Skeletal muscle tissue (tissue), 4 donors: Measurements from ENCODE around the gene ABHD4. TPM values are rescaled to one million over a fixed set of nuclear protein-coding genes. Genes with fewer than 3 reads are reported as not detected.
"Not testable (repeated sequence)": the region's sequence is repeated elsewhere in the genome, so short reads cannot be mapped to it uniquely, and the experiment has no call there.

Source experiments
- H3K27ac ChIP-seq: one replicate; pipeline ENCODE4 v1.7.0; 2013; ENCODE audit warnings: mild to moderate bottlenecking, low read depth, low read length, inconsistent platforms
- H3K27me3 ChIP-seq, 3 donors: one replicate each; pipeline ENCODE4 v1.7.0; 2013; ENCODE audit warnings: low read length in 3 of 3; ENCODE audit not compliant: control insufficient read depth in 3 of 3, insufficient read depth in 3 of 3
- H3K36me3 ChIP-seq, 3 donors: one replicate each; pipeline ENCODE4 v1.7.0; 2013; ENCODE audit warnings: low read length in 3 of 3; ENCODE audit not compliant: control insufficient read depth in 3 of 3, insufficient read depth in 3 of 3
- H3K4me1 ChIP-seq, 3 donors: one replicate each; pipeline ENCODE4 v1.7.0; 2013; ENCODE audit warnings: low read length in 3 of 3, mild to moderate bottlenecking in 3 of 3; ENCODE audit not compliant: control insufficient read depth in 3 of 3, insufficient read depth in 3 of 3
- H3K4me3 ChIP-seq, 3 donors: one replicate each; pipeline ENCODE4 v1.7.0; 2013; ENCODE audit warnings: low read length in 3 of 3
- H3K9ac ChIP-seq, 3 donors: one replicate each; pipeline ENCODE4 v1.7.0; 2013; ENCODE audit warnings: low read length in 3 of 3, mild to moderate bottlenecking in 3 of 3, moderate library complexity in 2 of 3, low read depth in 1 of 3
- H3K9me3 ChIP-seq, 3 donors: one replicate each; pipeline ENCODE4 v1.7.0; 2013; ENCODE audit warnings: low read length in 3 of 3; ENCODE audit not compliant: control insufficient read depth in 3 of 3
- total RNA-seq: library from RNA; depleted of rRNA; stranded (reverse); fragments of >200 nt; gene quantifications from one replicate; pipeline ENCODE4 v1.2.3, GENCODE V29; 2014
- donor health status: Osteomylitis.

Gene ABHD4
- total RNA-seq, 1 donor from 2014 or later, result 3.7 TPM

- Histone ChIP-seq H3K27me3 (no peaks in the 10 kb centered on the region), H3K4me1 (peaks cover 8 to 15% (median 11%) of the 10 kb centered on the region in 3 donors), H3K36me3 (peaks cover 32 to 36% (median 33%) of the 10 kb centered on the region in 3 donors), H3K4me3 (no peak overlapping the region), H3K27ac (peak overlapping the region; percentile 50), H3K9ac (no peak overlapping the region), H3K9me3 (no peaks in the 10 kb centered on the region)
These were observed 15.7 kb downstream of the ABHD4 start for GRCh38 chr14:22613736-22614239.

GRCh38 chr14:22614240-22614799 is 16.2 kb downstream of the ABHD4 start:
- peaks cover 30 to 33% (median 31%) of the 10 kb centered on the region in 3 donors for H3K36me3 ChIP-seq
- H3K27ac ChIP-seq, result peak overlapping the region; percentile 50
- H3K4me1 ChIP-seq, result peaks cover 8 to 15% (median 11%) of the 10 kb centered on the region in 3 donors
- no peak overlapping the region for H3K4me3 ChIP-seq
- no peaks in the 10 kb centered on the region for H3K27me3 ChIP-seq
- H3K9me3 ChIP-seq, result no peaks in the 10 kb centered on the region
- no peak overlapping the region for H3K9ac ChIP-seq

GRCh38 chr14:22615765-22616164 is 17.7 kb downstream of the ABHD4 start:
- H3K9ac ChIP-seq, H3K27ac ChIP-seq, H3K27me3 ChIP-seq, H3K4me3 ChIP-seq, H3K9me3 ChIP-seq: not testable (repeated sequence)
- Histone ChIP-seq H3K36me3 (peaks cover 16 to 20% (median 17%) of the 10 kb centered on the region in 3 donors), H3K4me1 (peaks cover 8 to 15% (median 11%) of the 10 kb centered on the region in 3 donors)

- no peak overlapping the region for H3K4me3 ChIP-seq
- H3K27ac ChIP-seq, result no peak overlapping the region
- no peak overlapping the region for H3K9ac ChIP-seq
- H3K4me1 ChIP-seq, result no peaks in the 10 kb centered on the region
- H3K27me3 ChIP-seq, result no peaks in the 10 kb centered on the region
- no peaks in the 10 kb centered on the region for H3K9me3 ChIP-seq
- no peaks in the 10 kb centered on the region for H3K36me3 ChIP-seq
These were observed 24.2 kb downstream of the ABHD4 start for GRCh38 chr14:22622255-22622654.

GRCh38 chr14:22623047-22623446 is 24.9 kb downstream of the ABHD4 start:
- Histone ChIP-seq H3K9ac (no peak overlapping the region), H3K4me3 (no peak overlapping the region), H3K4me1 (no peaks in the 10 kb centered on the region), H3K27ac (no peak overlapping the region), H3K36me3 (no peaks in the 10 kb centered on the region), H3K9me3 (no peaks in the 10 kb centered on the region), H3K27me3 (no peaks in the 10 kb centered on the region)

GRCh38 chr14:22626590-22626989 is 28.5 kb downstream of the ABHD4 start:
- H3K4me3 ChIP-seq, result no peak overlapping the region
- H3K36me3 ChIP-seq, result no peaks in the 10 kb centered on the region
- H3K27ac ChIP-seq, result no peak overlapping the region
- no peaks in the 10 kb centered on the region for H3K27me3 ChIP-seq
- H3K9ac ChIP-seq, result no peak overlapping the region
- H3K4me1 ChIP-seq, result no peaks in the 10 kb centered on the region
- H3K9me3 ChIP-seq, result no peaks in the 10 kb centered on the region

GRCh38 chr14:22627506-22628263 is 29.6 kb downstream of the ABHD4 start:
- no peak overlapping the region for H3K27ac ChIP-seq

GRCh38 chr14:22629361-22629760 is 31.3 kb downstream of the ABHD4 start:
- no peak overlapping the region for H3K9ac ChIP-seq
- H3K27me3 ChIP-seq, result no peaks in the 10 kb centered on the region
- H3K4me3 ChIP-seq, result no peak overlapping the region
- no peak overlapping the region for H3K27ac ChIP-seq
- H3K4me1 ChIP-seq, result no peaks in the 10 kb centered on the region
- no peaks in the 10 kb centered on the region for H3K36me3 ChIP-seq
- no peaks in the 10 kb centered on the region for H3K9me3 ChIP-seq

More at GRCh38 chr14:22627506-22628263, 29.6 kb downstream of the ABHD4 start:
- Histone ChIP-seq H3K9me3 (no peaks in the 10 kb centered on the region), H3K9ac (no peak overlapping the region), H3K36me3 (no peaks in the 10 kb centered on the region), H3K4me3 (no peak overlapping the region), H3K27me3 (no peaks in the 10 kb centered on the region), H3K4me1 (no peaks in the 10 kb centered on the region)

GRCh38 chr14:22630066-22630465 is 32.0 kb downstream of the ABHD4 start:
- no peaks in the 10 kb centered on the region for H3K27me3 ChIP-seq
- H3K27ac ChIP-seq, result no peak overlapping the region
- no peaks in the 10 kb centered on the region for H3K9me3 ChIP-seq
- no peaks in the 10 kb centered on the region for H3K36me3 ChIP-seq
- H3K4me3 ChIP-seq, result no peak overlapping the region
- no peak overlapping the region for H3K9ac ChIP-seq
- H3K4me1 ChIP-seq, result no peaks in the 10 kb centered on the region

- Histone ChIP-seq H3K27ac (no peak overlapping the region), H3K36me3 (no peaks in the 10 kb centered on the region), H3K4me1 (no peaks in the 10 kb centered on the region), H3K27me3 (no peaks in the 10 kb centered on the region), H3K9ac (no peak overlapping the region), H3K4me3 (no peak overlapping the region), H3K9me3 (no peaks in the 10 kb centered on the region)
These were observed 32.4 kb downstream of the ABHD4 start for GRCh38 chr14:22630486-22630885.
